Measurements from ENCODE around the gene MAG. TPM values are rescaled to one million over a fixed set of nuclear protein-coding genes. Genes with fewer than 3 reads are reported as not detected.

MAG gene
- total RNA-seq, 1 donor from 2014 or later, result not detected

GRCh38 chr19:35352177-35352447, 60.2 kb downstream of the MAG start:
- Mint-ChIP-seq H3K27me3 (ENCODE audit: low read depth) (peaks cover 34% of the 10 kb centered on the region), H3K27ac (ENCODE audit: unreplicated experiment) (no peak overlapping the region), H3K4me1 (no peaks in the 10 kb centered on the region), H3K9me3 (no peaks in the 10 kb centered on the region), H3K36me3 (ENCODE audit: low read depth) (no peaks in the 10 kb centered on the region), H3K4me3 (no peak overlapping the region)
- DNase-seq (ENCODE audit: low read depth, low spot score), result no peak
- TF ChIP-seq CTCF (conservative IDR thresholded peaks at IDR 0.05), result no peak

- H3K27ac Mint-ChIP-seq (ENCODE audit: unreplicated experiment), result no peak overlapping the region
- TF ChIP-seq CTCF (conservative IDR thresholded peaks at IDR 0.05), result peak; percentile 85
- no peak overlapping the region for H3K4me3 Mint-ChIP-seq
These were observed 60.7 kb downstream of the MAG start for GRCh38 chr19:35352448-35353304.

GRCh38 chr19:35353635-35354034, 61.7 kb downstream of the MAG start:
- no peaks in the 10 kb centered on the region for H3K36me3 Mint-ChIP-seq (ENCODE audit: low read depth)
- H3K9me3 Mint-ChIP-seq, result no peaks in the 10 kb centered on the region
- no peak for TF ChIP-seq CTCF (conservative IDR thresholded peaks at IDR 0.05)
- no peak overlapping the region for H3K27ac Mint-ChIP-seq (ENCODE audit: unreplicated experiment)
- H3K4me3 Mint-ChIP-seq, result no peak overlapping the region
- H3K4me1 Mint-ChIP-seq, result no peaks in the 10 kb centered on the region
- peaks cover 20% of the 10 kb centered on the region for H3K27me3 Mint-ChIP-seq (ENCODE audit: low read depth)
- DNase-seq (ENCODE audit: low read depth, low spot score), result no peak

More at GRCh38 chr19:35352448-35353304, 60.7 kb downstream of the MAG start:
- H3K9me3 Mint-ChIP-seq, result no peaks in the 10 kb centered on the region
- H3K36me3 Mint-ChIP-seq (ENCODE audit: low read depth), result no peaks in the 10 kb centered on the region
- peak; percentile 69 for DNase-seq (ENCODE audit: low read depth, low spot score)
- H3K27me3 Mint-ChIP-seq (ENCODE audit: low read depth), result peaks cover 29% of the 10 kb centered on the region
- H3K4me1 Mint-ChIP-seq, result no peaks in the 10 kb centered on the region

- no peaks in the 10 kb centered on the region for H3K9me3 Mint-ChIP-seq
- TF ChIP-seq CTCF (conservative IDR thresholded peaks at IDR 0.05), result no peak
- DNase-seq (ENCODE audit: low read depth, low spot score), result no peak
- H3K27me3 Mint-ChIP-seq (ENCODE audit: low read depth), result peaks cover 9% of the 10 kb centered on the region
- H3K27ac Mint-ChIP-seq (ENCODE audit: unreplicated experiment), result no peak overlapping the region
- H3K4me1 Mint-ChIP-seq, result no peaks in the 10 kb centered on the region
- H3K4me3 Mint-ChIP-seq, result no peak overlapping the region
- no peaks in the 10 kb centered on the region for H3K36me3 Mint-ChIP-seq (ENCODE audit: low read depth)
These were observed 62.9 kb downstream of the MAG start for GRCh38 chr19:35354898-35355297.

GRCh38 chr19:35355791-35356460, 64.0 kb downstream of the MAG start:
- Mint-ChIP-seq H3K27ac (ENCODE audit: unreplicated experiment) (no peak overlapping the region), H3K4me3 (no peak overlapping the region), H3K36me3 (ENCODE audit: low read depth) (no peaks in the 10 kb centered on the region), H3K27me3 (ENCODE audit: low read depth) (peaks cover 9% of the 10 kb centered on the region), H3K9me3 (no peaks in the 10 kb centered on the region), H3K4me1 (no peaks in the 10 kb centered on the region)
- DNase-seq (ENCODE audit: low read depth, low spot score), result no peak
- no peak for TF ChIP-seq CTCF (conservative IDR thresholded peaks at IDR 0.05)

Data from neural crest cell (in vitro differentiated cells).